IPS-18c (cell line): ENCODE results near the gene LHX3.

ENCODE experiments used
- H3K4me3 ChIP-seq: 2 replicates; pipeline ENCODE4 v1.7.0; 2013; ENCODE audit warnings: low read depth, mild to moderate bottlenecking, low read length, moderate library complexity; ENCODE audit not compliant: insufficient read depth
- H3K9me3 ChIP-seq: one replicate; pipeline ENCODE4 v1.6.1; 2013; ENCODE audit warnings: mild to moderate bottlenecking, low read length, moderate library complexity; ENCODE audit not compliant: control insufficient read depth, insufficient read depth

LHX3 gene

DNA sequence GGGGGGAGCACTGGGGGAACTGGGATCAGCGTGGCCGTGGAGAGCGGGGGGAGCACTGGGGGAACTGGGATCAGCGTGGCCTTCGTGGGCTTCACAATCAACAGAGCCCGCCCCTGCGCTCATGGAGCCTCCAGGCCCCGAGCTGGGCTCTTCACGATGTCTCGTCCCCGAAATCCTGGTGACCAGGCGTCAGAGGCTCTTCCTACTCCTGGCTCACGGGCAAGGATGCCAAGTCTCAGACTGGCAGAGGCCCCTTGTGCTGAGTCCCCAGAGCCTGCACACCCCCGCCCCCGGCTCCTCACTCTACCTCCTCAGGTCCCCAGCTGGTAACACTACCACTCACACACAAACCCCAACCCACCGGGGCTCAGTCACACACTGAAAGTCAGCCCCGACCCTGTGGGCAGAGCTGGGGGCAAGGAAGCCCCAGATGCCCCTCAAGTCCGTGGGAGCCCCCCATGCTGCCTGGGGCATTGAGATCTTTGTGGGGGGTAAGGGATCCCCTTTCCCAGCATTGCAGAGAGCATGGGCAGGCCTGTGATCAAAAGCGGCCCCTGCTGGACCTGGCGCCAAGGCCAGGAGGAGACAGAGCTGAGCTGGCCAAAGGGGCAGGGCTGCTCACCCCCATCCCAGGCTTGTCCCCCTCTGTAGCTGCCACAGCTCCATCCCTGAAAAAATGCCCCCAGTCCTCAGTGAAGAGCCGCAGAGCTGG is 26.7 kb downstream of the LHX3 start:
- Histone ChIP-seq H3K4me3 (no peak overlapping the region), H3K9me3 (no peaks in the 10 kb centered on the region)

DNA sequence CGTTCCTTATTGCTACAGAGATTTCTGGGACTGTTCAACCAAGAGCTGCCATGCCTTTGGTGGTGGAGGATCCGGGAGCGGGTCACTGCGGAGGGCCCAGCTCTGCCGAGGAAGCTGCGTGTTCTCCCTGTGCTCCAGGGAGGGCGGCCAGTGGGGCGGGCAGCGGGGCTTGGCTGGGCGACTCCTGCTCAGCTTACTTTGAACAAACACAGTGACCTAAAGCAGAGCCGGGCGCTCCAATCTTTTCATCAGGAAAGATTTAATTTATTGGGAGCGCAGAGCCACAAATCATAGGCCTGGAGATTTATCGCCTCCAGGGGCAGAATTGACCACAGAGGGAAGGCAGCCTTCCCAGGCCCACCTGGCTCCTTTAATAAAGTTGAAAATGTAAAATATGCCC is 27.7 kb downstream of the LHX3 start:
- Histone ChIP-seq H3K9me3 (no peaks in the 10 kb centered on the region), H3K4me3 (no peak overlapping the region)

DNA sequence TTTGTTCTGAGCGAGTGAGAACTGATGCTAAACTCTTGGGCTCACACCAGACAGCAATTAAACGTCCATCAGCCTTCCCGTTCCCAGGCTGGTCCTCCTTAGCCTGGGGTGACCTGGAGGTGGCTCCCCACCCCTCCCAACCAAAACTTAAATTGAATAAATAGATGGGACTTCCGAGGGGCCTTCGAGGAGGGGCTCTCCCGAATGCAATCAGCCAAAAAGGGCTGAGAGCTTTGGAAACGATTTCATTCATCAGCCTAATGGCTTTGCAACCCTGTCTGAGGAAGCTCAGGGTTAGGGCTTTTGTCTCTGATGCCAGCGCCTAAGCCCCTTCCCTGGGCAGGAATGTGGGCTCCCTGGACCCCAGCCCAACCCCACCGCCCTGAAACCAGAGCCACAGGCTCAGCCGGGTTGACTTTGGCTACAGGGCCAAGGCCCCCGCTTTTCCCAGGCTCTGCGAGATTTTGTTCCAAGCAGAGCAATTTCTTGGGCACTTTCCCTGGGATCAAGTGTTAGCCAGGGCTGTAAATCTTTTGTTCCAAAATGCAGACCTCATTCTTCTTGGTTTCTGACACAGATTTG is 29.2 kb downstream of the LHX3 start:
- no peaks in the 10 kb centered on the region for H3K9me3 ChIP-seq

GRCh38 chr9:136174779-136175615 is 29.9 kb downstream of the LHX3 start:
- H3K4me3 ChIP-seq: no peak overlapping the region
- H3K9me3 ChIP-seq: no peaks in the 10 kb centered on the region

More for the DNA sequence above, 29.2 kb downstream of the LHX3 start:
- H3K4me3 ChIP-seq: no peak overlapping the region

DNA sequence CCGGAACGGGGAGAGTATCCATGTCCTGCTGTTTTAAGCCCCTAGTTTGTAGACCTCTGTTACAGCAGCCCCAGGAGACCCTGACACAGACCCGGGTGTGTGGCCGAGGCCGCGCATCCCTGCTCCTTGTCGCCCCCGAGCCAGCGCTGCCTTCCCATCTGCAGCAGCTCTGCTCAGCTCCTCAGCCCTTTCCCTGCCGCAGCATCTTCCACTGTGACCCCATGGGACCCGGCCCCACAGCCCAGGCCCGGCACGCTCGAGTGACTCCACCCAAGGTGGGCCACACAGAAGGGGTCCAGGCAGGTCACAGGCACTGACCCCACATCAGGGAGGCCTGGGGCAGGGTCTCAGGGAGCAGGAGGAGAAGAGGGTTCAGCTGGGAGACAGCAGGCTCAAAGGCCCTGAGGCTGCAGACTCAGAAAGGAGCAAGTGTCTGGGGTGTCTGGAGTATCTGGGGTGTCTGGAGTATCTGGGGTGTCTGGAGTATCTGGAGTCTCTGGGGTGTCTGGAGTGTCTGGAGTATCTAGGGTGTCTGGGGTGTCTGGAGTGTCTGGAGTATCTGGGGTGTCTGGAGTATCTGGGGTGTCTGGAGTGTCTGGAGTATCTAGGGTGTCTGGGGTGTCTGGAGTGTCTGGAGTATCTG is 31.2 kb downstream of the LHX3 start:
- Histone ChIP-seq H3K9me3 (no peaks in the 10 kb centered on the region), H3K4me3 (no peak overlapping the region)

GRCh38 chr9:136172412-136173079 is 32.4 kb downstream of the LHX3 start:
- no peaks in the 10 kb centered on the region for H3K9me3 ChIP-seq
- no peak overlapping the region for H3K4me3 ChIP-seq

DNA sequence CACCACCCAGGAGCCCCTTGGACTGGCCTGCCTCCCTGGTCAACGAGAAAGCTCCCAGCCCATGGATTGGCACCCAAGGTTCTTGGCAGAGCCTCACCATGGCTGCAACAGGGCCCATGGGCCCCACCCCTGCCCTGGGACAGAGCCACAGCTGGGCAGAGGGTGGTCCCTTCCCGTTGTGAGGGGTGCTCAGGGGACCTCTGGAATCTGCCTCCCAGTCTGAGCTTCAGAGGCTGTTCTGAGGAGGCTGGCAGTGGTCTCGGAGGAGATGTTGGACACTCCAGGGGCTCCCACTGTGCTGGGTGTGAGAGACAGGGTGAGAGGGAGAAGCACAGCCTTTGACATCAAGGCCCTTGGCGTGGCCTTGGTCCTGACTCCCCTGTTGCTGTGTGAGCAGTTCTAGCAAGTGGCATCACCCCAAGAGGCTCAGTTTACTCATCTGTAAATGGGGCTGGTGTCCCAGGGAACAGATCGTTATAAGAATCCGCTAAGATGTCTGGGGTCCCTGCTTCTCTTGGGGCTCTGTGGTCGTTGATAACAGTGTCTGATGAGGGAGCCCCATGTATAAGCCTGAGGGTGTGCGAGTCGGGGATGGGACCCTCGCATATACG is 33.0 kb downstream of the LHX3 start:
- no peaks in the 10 kb centered on the region for H3K9me3 ChIP-seq
- peak overlapping the region; percentile 10; the same call in 1 of the 2 replicates for H3K4me3 ChIP-seq

GRCh38 chr9:136171009-136171800 is 33.7 kb downstream of the LHX3 start:
- Histone ChIP-seq H3K9me3 (no peaks in the 10 kb centered on the region), H3K4me3 (no peak overlapping the region)

- H3K9me3 ChIP-seq: no peaks in the 10 kb centered on the region
Observed at GRCh38 chr9:136170006-136170901, 34.7 kb downstream of the LHX3 start.

GRCh38 chr9:136169495-136169894 is 35.4 kb downstream of the LHX3 start:
- H3K4me3 ChIP-seq: no peak overlapping the region

More at GRCh38 chr9:136170006-136170901, 34.7 kb downstream of the LHX3 start:
- H3K4me3 ChIP-seq: no peak overlapping the region

GRCh38 chr9:136163248-136163850 is 41.6 kb downstream of the LHX3 start:
- H3K9me3 ChIP-seq: no peaks in the 10 kb centered on the region

More at GRCh38 chr9:136169495-136169894, 35.4 kb downstream of the LHX3 start:
- no peaks in the 10 kb centered on the region for H3K9me3 ChIP-seq

GRCh38 chr9:136160995-136161610 is 43.8 kb downstream of the LHX3 start:
- H3K4me3 ChIP-seq: no peak overlapping the region
- no peaks in the 10 kb centered on the region for H3K9me3 ChIP-seq

More at GRCh38 chr9:136163248-136163850, 41.6 kb downstream of the LHX3 start:
- no peak overlapping the region for H3K4me3 ChIP-seq

DNA sequence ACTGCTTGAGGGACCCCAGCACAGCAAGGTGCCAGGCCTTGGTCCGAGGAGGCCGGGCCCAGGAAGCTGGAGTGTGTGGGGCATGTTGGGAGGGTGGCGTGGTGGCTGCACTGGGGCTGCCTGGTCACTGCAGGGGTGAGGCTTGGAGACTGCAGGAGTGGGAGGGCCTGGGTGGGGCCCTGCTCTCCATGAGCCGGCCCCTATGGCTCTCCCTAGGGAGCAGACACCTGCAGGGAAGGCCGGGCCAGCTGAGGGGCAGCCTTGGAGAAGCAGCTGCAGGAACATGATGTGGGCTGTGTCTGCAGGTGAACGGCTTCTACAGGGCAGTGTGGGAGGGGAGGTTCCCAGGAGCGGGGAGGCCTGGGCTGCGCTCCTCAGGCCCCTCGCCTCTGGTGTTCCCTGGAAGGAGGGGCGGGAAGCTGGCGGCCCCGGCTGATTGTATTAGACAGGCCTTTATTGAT is 44.5 kb downstream of the LHX3 start:
- Histone ChIP-seq H3K9me3 (no peaks in the 10 kb centered on the region), H3K4me3 (no peak overlapping the region)

GRCh38 chr9:136159851-136160250 is 45.1 kb downstream of the LHX3 start:
- H3K4me3 ChIP-seq: no peak overlapping the region
- no peaks in the 10 kb centered on the region for H3K9me3 ChIP-seq
